Measurements from ENCODE around the gene ESD. TPM values are rescaled to one million over a fixed set of nuclear protein-coding genes. Genes with fewer than 3 reads are reported as not detected.

ESD gene
- total RNA-seq, 2 donors from 2014 or later = 76.3 to 113 TPM

DNA sequence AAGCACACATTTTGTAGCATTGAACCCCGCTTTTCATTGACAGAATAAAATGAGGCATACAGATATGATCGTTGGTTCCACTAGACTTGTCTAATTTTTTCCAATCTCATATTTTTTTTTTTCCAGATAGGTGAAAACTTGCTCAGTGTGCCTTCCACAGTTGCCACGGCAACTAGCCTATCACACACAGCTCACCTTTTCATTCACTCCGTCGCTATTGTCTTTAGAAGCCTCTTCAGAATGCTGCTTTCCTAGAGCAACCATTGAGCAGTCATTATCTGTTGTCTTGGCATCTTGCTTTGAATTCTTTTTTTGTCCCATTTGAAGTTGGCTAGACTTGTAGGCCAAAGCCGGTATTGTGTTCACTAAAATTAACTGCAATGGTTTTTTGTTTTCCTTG, 37.7 kb upstream of the ESD start:
- Histone ChIP-seq H3K4me1 (no peaks in the 10 kb centered on the region), H3K9me3 (no peaks in the 10 kb centered on the region), H3K27me3 (no peaks in the 10 kb centered on the region), H3K27ac (no peak overlapping the region), H3K4me3 (no peak overlapping the region), H3K36me3 (no peaks in the 10 kb centered on the region)
- TF ChIP-seq, protein P1, sequence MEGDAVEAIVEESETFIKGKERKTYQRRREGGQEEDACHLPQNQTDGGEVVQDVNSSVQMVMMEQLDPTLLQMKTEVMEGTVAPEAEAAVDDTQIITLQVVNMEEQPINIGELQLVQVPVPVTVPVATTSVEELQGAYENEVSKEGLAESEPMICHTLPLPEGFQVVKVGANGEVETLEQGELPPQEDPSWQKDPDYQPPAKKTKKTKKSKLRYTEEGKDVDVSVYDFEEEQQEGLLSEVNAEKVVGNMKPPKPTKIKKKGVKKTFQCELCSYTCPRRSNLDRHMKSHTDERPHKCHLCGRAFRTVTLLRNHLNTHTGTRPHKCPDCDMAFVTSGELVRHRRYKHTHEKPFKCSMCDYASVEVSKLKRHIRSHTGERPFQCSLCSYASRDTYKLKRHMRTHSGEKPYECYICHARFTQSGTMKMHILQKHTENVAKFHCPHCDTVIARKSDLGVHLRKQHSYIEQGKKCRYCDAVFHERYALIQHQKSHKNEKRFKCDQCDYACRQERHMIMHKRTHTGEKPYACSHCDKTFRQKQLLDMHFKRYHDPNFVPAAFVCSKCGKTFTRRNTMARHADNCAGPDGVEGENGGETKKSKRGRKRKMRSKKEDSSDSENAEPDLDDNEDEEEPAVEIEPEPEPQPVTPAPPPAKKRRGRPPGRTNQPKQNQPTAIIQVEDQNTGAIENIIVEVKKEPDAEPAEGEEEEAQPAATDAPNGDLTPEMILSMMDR (IDR thresholded peaks at IDR 0.05) = no peak
- no peak for DNase-seq (ENCODE audit: low spot score)

DNA sequence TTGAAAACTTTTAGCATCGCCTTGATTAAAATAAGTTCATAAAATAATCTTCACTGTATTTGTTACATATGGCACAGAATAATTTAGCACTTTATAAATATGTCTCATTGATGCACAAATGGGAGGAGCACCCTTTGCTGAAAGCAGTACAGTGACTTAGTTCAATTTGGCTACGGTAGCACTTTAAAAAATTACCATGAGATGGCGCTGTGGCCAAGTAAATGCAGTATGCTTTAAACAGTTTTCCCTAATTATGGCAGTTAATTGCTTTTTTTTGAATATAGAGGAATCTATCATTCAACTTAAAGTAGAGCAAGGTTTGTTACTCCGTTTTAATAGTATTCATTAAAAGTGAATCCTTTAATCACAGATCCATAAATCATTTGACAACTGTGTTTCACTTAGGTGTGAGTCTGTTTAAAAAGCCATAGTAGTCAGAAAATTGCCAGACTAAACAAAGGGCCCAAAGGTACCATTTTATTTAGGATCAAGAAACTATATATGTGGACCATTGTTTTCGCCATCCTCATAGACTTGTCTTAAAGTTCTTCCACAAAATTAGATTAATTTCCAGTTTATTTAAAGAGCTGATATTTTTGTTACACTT, 34.7 kb upstream of the ESD start:
- Histone ChIP-seq H3K36me3 (no peaks in the 10 kb centered on the region), H3K4me3 (no peak overlapping the region), H3K27me3 (no peaks in the 10 kb centered on the region), H3K27ac (no peak overlapping the region), H3K9me3 (no peaks in the 10 kb centered on the region), H3K4me1 (no peaks in the 10 kb centered on the region)
- TF ChIP-seq, protein P1 (IDR thresholded peaks at IDR 0.05) = peak; percentile 74 to 82
- no peak for DNase-seq (ENCODE audit: low spot score)

DNA sequence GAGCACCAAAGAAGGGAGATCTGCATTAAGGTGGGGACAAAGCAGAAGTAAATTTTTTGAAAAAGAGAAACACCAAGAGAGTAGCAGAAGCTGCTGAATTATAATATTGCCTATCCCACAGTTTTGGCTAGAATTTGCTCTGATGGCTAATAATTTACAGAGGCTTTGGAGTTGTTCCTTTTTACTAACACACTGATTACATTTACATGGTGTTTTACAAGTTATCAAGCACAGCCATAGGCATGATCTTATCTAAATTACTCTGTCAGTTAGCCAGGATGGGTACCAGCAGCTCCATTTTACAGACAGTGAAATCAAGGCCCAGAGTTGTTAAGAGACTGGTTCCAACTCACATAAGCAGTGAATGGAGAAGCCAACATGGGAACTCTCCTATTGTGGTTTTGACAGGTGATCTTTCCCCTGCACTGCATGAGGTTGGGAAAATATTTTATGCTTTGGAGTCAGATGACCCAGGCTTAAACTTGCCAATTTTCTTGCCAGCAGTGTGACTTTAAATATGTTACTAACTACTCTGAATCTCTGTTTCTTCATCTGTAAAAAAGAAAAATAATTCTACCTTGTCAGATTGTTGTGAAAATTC, 33.5 kb upstream of the ESD start:
- TF ChIP-seq, protein P1 (IDR thresholded peaks at IDR 0.05) = no peak
- H3K27ac ChIP-seq = no peak overlapping the region
- no peaks in the 10 kb centered on the region for H3K4me1 ChIP-seq
- no peaks in the 10 kb centered on the region for H3K36me3 ChIP-seq
- DNase-seq (ENCODE audit: low spot score) = no peak
- H3K4me3 ChIP-seq = no peak overlapping the region
- no peaks in the 10 kb centered on the region for H3K9me3 ChIP-seq
- H3K27me3 ChIP-seq = no peaks in the 10 kb centered on the region

DNA sequence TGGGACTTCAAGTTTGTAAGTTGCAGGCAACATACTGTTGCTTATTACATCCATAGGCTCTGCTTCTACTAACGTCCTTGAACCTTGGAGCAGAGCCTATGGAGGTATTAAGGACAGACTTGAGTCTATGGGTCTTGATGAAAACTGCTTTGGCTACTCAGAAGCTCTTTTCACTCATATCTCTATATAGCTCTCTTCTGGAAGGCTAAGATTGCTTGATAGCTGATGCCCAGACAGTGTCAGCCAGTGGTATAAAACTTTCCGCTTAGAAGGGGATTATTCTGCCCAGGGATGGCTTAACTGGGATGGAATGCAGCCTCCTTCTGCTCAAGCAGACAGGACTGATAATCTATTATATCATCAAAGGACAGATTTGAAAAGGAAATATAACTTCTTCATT, 25.6 kb upstream of the ESD start:
- TF ChIP-seq, protein P1 (IDR thresholded peaks at IDR 0.05) = no peak
- no peaks in the 10 kb centered on the region for H3K36me3 ChIP-seq
- no peak for DNase-seq (ENCODE audit: low spot score)
- no peaks in the 10 kb centered on the region for H3K9me3 ChIP-seq
- no peak overlapping the region for H3K27ac ChIP-seq
- no peaks in the 10 kb centered on the region for H3K27me3 ChIP-seq
- H3K4me1 ChIP-seq = no peaks in the 10 kb centered on the region
- H3K4me3 ChIP-seq = no peak overlapping the region

DNA sequence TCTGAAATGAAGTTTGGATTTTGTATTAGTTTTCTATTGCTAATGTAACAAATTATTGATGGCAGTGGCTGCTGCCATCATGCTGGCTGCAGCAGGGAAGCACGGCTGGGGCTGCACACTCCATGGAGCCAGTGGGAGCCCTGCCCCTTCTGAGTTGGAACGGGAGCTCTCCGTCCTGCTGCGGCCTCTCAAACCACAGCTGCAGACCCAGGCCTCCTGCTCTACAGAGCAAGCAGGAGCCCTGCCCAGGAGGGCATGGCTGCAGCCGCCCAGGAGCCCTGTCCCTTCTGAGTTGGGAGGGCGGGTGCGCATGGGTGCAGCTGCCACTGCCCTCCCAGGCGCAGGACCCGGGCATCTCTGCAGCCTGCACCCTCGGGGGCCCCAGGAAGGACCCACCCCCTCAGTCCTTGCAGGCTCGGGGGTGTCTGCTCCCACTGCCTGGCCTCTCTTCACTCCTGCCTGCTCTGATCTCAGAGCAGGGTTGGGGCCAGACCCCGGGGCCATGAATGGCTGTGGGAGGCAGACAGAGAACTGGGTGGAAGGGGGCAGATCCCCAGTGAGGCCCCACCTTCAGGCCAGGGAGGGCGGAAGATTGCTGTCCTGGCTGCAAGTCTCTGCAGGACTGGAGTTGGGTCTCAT, 21.0 kb upstream of the ESD start:
- H3K4me1 ChIP-seq = no peaks in the 10 kb centered on the region
- H3K36me3 ChIP-seq = no peaks in the 10 kb centered on the region
- H3K27ac ChIP-seq = no peak overlapping the region
- peaks cover 0 to 3% of the 10 kb centered on the region in 2 donors for H3K9me3 ChIP-seq
- H3K27me3 ChIP-seq = no peaks in the 10 kb centered on the region
- H3K4me3 ChIP-seq = no peak overlapping the region
- no peak for DNase-seq (ENCODE audit: low spot score)
- TF ChIP-seq, protein P1 (IDR thresholded peaks at IDR 0.05) = no peak

Data from right atrium auricular region (tissue), 2 donors.